HG03039 (cell line): ENCODE data around the gene MAU2.

Experiments used
- ATAC-seq: cut with Tn5 transposase; IDR thresholded peaks from one replicate; pipeline ENCODE4 v1.9.1; 2021; ENCODE audit warnings: mild to moderate bottlenecking, moderate library complexity; ENCODE audit not compliant: unreplicated experiment

Gene MAU2

GRCh38 chr19:19407633-19407930, 87.0 kb downstream of the MAU2 start:
- ATAC-seq: no peak
